Osteoblast (primary cell): Measurements from ENCODE around the gene TULP4. TPM values are rescaled to one million over a fixed set of nuclear protein-coding genes. Genes with fewer than 3 reads are reported as not detected.
A peak's percentile ranks its signal among the peaks of the same experiment; 100 is the strongest.

ENCODE experiments used
- DNase-seq: peaks from one replicate; pipeline ENCODE4 v3.0.0; 2011; ENCODE audit warnings: low spot score, mixed read lengths; ENCODE audit not compliant: insufficient read length; ENCODE audit errors: missing footprints
- H2AFZ ChIP-seq: 2 replicates; pipeline ENCODE4 v1.6.0; 2011; ENCODE audit warnings: mild to moderate bottlenecking, low read length
- H3K27ac ChIP-seq: 2 replicates; pipeline ENCODE4 v1.5.1; 2011; ENCODE audit warnings: mild to moderate bottlenecking, low read depth, low read length, moderate library complexity
- H3K27me3 ChIP-seq: 2 replicates; pipeline ENCODE4 v1.6.0; 2012; ENCODE audit warnings: mild to moderate bottlenecking, control low read depth, inconsistent platforms, low read length, moderate library complexity; ENCODE audit not compliant: insufficient read depth
- H3K36me3 ChIP-seq: 2 replicates; pipeline ENCODE4 v1.5.1; 2011; ENCODE audit warnings: mild to moderate bottlenecking, low read length, control low read depth, moderate library complexity; ENCODE audit not compliant: insufficient read depth
- H3K4me1 ChIP-seq: 2 replicates; pipeline ENCODE4 v1.5.1; 2011; ENCODE audit warnings: mild to moderate bottlenecking, low read length, control low read depth, moderate library complexity; ENCODE audit not compliant: insufficient read depth
- H3K4me2 ChIP-seq: 2 replicates; pipeline ENCODE4 v1.6.0; 2011; ENCODE audit warnings: mild to moderate bottlenecking, low read length; ENCODE audit not compliant: insufficient read depth
- H3K4me3 ChIP-seq: fragments of 200-600 bp; sonication (generic); 3 replicates; pipeline ENCODE4 v1.5.1; 2012; ENCODE audit warnings: mild to moderate bottlenecking, low read length, inconsistent platforms; ENCODE audit not compliant: insufficient read depth
- H3K79me2 ChIP-seq: 2 replicates; pipeline ENCODE4 v1.6.0; 2012; ENCODE audit warnings: mild to moderate bottlenecking, low read length, control low read depth, inconsistent platforms; ENCODE audit not compliant: insufficient read depth
- H3K9me3 ChIP-seq: 2 replicates; pipeline ENCODE4 v1.5.1; 2011; ENCODE audit warnings: low read depth, low read length, control low read depth
- H4K20me1 ChIP-seq: 2 replicates; pipeline ENCODE4 v1.6.0; 2012; ENCODE audit warnings: mild to moderate bottlenecking, low read length, control low read depth; ENCODE audit not compliant: insufficient read depth
- CTCF ChIP-seq: IDR thresholded peaks from 2 replicates; pipeline ENCODE4 v1.5.1; 2011; ENCODE audit warnings: mild to moderate bottlenecking, low read depth, low read length, moderate library complexity; ENCODE audit errors: extremely low read depth
- total RNA-seq: library from RNA; depleted of rRNA; stranded (reverse); fragments of >200 nt; gene quantifications from 2 replicates; pipeline ENCODE4 v1.2.3, GENCODE V29; 2012

The TULP4 gene
- total RNA-seq, 1 donor = 172 TPM

- Histone ChIP-seq H3K4me2 (no peak overlapping the region), H3K4me1 (peaks cover 14% of the 10 kb centered on the region), H3K4me3 (no peak overlapping the region), H3K27ac (no peak overlapping the region), H4K20me1 (peaks cover 10% of the 10 kb centered on the region), H3K9me3 (no peaks in the 10 kb centered on the region), H3K36me3 (no peaks in the 10 kb centered on the region), H3K79me2 (peaks cover 6% of the 10 kb centered on the region), H3K27me3 (no peaks in the 10 kb centered on the region), H2AFZ (no peak overlapping the region)
- TF ChIP-seq CTCF = no peak
- DNase-seq = no peak
Observed at GRCh38 chr6:158372574-158372973, 60.3 kb downstream of the TULP4 start.

- TF ChIP-seq CTCF = no peak
- H3K27me3 ChIP-seq = no peaks in the 10 kb centered on the region
Observed at GRCh38 chr6:158373214-158373613, 60.9 kb downstream of the TULP4 start.

GRCh38 chr6:158374020-158374419 lies 61.8 kb downstream of the TULP4 start:
- no peak overlapping the region for H3K4me2 ChIP-seq
- peaks cover 8% of the 10 kb centered on the region for H3K79me2 ChIP-seq
- no peak for TF ChIP-seq CTCF
- no peaks in the 10 kb centered on the region for H3K9me3 ChIP-seq
- no peak overlapping the region for H2AFZ ChIP-seq
- H3K36me3 ChIP-seq = no peaks in the 10 kb centered on the region
- no peak for DNase-seq
- H3K27ac ChIP-seq = no peak overlapping the region
- no peaks in the 10 kb centered on the region for H3K27me3 ChIP-seq
- no peak overlapping the region for H3K4me3 ChIP-seq
- peaks cover 13% of the 10 kb centered on the region for H4K20me1 ChIP-seq
- peaks cover 20% of the 10 kb centered on the region for H3K4me1 ChIP-seq

More at GRCh38 chr6:158373214-158373613, 60.9 kb downstream of the TULP4 start:
- H3K4me2 ChIP-seq = no peak overlapping the region
- peaks cover 20% of the 10 kb centered on the region for H3K4me1 ChIP-seq
- peaks cover 6% of the 10 kb centered on the region for H3K79me2 ChIP-seq
- H3K4me3 ChIP-seq = no peak overlapping the region
- DNase-seq = no peak
- H3K36me3 ChIP-seq = no peaks in the 10 kb centered on the region
- no peaks in the 10 kb centered on the region for H3K9me3 ChIP-seq
- H3K27ac ChIP-seq = no peak overlapping the region
- H4K20me1 ChIP-seq = peaks cover 13% of the 10 kb centered on the region
- H2AFZ ChIP-seq = no peak overlapping the region

GRCh38 chr6:158376631-158377081 lies 64.4 kb downstream of the TULP4 start:
- Histone ChIP-seq H3K36me3 (no peaks in the 10 kb centered on the region), H3K4me1 (peaks cover 20% of the 10 kb centered on the region), H4K20me1 (peaks cover 13% of the 10 kb centered on the region), H3K27me3 (no peaks in the 10 kb centered on the region), H2AFZ (no peak overlapping the region), H3K79me2 (peaks cover 24% of the 10 kb centered on the region), H3K4me2 (peak overlapping the region; percentile 29), H3K27ac (peak overlapping the region; percentile 59), H3K9me3 (no peaks in the 10 kb centered on the region), H3K4me3 (no peak overlapping the region)
- TF ChIP-seq CTCF = no peak
- peak; percentile 89 for DNase-seq
